ENCODE measurements around the gene VWA5B2. TPM values are rescaled to one million over a fixed set of nuclear protein-coding genes. Genes with fewer than 3 reads are reported as not detected.
A peak's percentile ranks its signal among the peaks of the same experiment; 100 is the strongest.

VWA5B2 gene
- total and polyA plus RNA-seq, 9 of the 15 experiments (the other 6 are each of a cell fraction or from before 2014, with no cell fraction given), result 0.04 TPM; not detected in 8

GRCh38 chr3:184189421-184189820 lies 40.0 kb upstream of the VWA5B2 start (continued):
- TF ChIP-seq ZNF41 (CRISPR knock-in tag; conservative IDR thresholded peaks at IDR 0.05) (no peak), BHLHE40 (IDR thresholded peaks at IDR 0.05; ENCODE audit: low read length) (no peak), NCOR1 (IDR thresholded peaks at IDR 0.05) (no peak), ZNF263 (CRISPR knock-in tag; IDR thresholded peaks at IDR 0.05; ENCODE audit: borderline replicate concordance) (no peak), CHD1 (IDR thresholded peaks at IDR 0.05; ENCODE audit: low read length) (no peak), KLF1 (tag; IDR thresholded peaks at IDR 0.05) (no peak), TSC22D4 (tag; IDR thresholded peaks at IDR 0.05) (no peak)
- TF ChIP-seq, protein P1, sequence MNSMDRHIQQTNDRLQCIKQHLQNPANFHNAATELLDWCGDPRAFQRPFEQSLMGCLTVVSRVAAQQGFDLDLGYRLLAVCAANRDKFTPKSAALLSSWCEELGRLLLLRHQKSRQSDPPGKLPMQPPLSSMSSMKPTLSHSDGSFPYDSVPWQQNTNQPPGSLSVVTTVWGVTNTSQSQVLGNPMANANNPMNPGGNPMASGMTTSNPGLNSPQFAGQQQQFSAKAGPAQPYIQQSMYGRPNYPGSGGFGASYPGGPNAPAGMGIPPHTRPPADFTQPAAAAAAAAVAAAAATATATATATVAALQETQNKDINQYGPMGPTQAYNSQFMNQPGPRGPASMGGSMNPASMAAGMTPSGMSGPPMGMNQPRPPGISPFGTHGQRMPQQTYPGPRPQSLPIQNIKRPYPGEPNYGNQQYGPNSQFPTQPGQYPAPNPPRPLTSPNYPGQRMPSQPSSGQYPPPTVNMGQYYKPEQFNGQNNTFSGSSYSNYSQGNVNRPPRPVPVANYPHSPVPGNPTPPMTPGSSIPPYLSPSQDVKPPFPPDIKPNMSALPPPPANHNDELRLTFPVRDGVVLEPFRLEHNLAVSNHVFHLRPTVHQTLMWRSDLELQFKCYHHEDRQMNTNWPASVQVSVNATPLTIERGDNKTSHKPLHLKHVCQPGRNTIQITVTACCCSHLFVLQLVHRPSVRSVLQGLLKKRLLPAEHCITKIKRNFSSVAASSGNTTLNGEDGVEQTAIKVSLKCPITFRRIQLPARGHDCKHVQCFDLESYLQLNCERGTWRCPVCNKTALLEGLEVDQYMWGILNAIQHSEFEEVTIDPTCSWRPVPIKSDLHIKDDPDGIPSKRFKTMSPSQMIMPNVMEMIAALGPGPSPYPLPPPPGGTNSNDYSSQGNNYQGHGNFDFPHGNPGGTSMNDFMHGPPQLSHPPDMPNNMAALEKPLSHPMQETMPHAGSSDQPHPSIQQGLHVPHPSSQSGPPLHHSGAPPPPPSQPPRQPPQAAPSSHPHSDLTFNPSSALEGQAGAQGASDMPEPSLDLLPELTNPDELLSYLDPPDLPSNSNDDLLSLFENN (IDR thresholded peaks at IDR 0.05; ENCODE audit: low read depth in 2 of 2, low read length in 2 of 2), result no peak

DNA sequence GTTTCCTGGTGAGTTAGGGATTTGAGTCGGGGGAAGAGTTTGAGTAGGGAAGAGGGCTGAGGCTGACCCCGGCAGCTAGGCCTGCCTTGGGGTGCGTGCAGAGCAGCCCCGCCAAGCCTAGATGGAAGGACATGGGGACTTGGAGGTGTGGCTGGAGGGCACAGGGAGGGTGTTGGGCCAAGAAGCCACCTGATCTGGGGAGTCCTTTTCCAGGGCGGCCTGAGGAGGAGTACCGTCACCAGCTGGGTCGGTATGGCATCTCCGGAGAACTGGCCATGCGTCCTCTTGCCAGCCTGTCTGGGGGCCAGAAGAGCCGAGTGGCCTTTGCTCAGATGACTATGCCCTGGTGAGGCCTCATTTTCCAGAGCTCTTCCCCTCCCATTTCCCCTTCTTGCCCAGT lies 36.5 kb upstream of the VWA5B2 start:
- FAIRE-seq (no peak), ATAC-seq (no peak), DNase-seq (ENCODE audit: extremely low read depth in 1 of 4, low spot score in 3 of 4) (no peak)
- peak overlapping the region in 1 of 2 experiments; percentile 43; a peak in 2 of 4 replicates for H3K9ac ChIP-seq (ENCODE audit: insufficient read depth in 1 of 2, low read depth in 2 of 2, low read length in 2 of 2)
- BruUV-seq (replicated peaks), result no TSS peak
- H3K4me1 ChIP-seq (replicated peaks in 1 of 2; ENCODE audit: control insufficient read depth in 2 of 2, insufficient read depth in 2 of 2, low read length in 2 of 2), result peaks cover 0 to 4% of the 10 kb centered on the region in 2 experiments; a peak in 1 of 5 replicates
- no peak for TF ChIP-seq CEBPB (tag; IDR thresholded peaks at IDR 0.05)
- no peak for TF ChIP-seq YBX1 (IDR thresholded peaks at IDR 0.05)
- TF ChIP-seq KDM4B (IDR thresholded peaks at IDR 0.05; ENCODE audit: borderline replicate concordance in 2 of 2, low read depth in 1 of 2), result no peak
- no peak for TF ChIP-seq NCOA6 (IDR thresholded peaks at IDR 0.05)
- TF ChIP-seq SNRNP70 (optimal IDR thresholded peaks at IDR 0.05; ENCODE audit: low read depth, low read length), result no peak
- no peak for TF ChIP-seq ZFX (CRISPR knock-in tag; IDR thresholded peaks at IDR 0.05)
- no peak for TF ChIP-seq IFI16 (CRISPR knock-in tag; IDR thresholded peaks at IDR 0.05)
- H3K4me3 ChIP-seq, result no peak overlapping the region
- 0 out of 2 replicates have a peak, but pooled peaks cover 4% of the 10 kb centered on the region for H4K20me1 ChIP-seq (replicated peaks; ENCODE audit: control insufficient read depth, insufficient read depth, low read length)
- H3K9me1 ChIP-seq (ENCODE audit: control insufficient read depth, insufficient read depth, low read length), result peaks cover 2% of the 10 kb centered on the region
- POLR2A ChIA-PET, result interaction anchor here (0.6 to 1.2 kb wide), 3 partner anchors 9 to 136 kb away, joined by 3 read pairs; no protein-coding TSS in a partner anchor
- H3K27me3 ChIP-seq (ENCODE audit: control insufficient read depth in 2 of 2, insufficient read depth in 2 of 2, low read length in 2 of 2), result no peaks in the 10 kb centered on the region
- H3K36me3 ChIP-seq (ENCODE audit: control insufficient read depth, insufficient read depth, low read length), result peaks cover 77% of the 10 kb centered on the region; the same call in 2 of the 3 replicates
- in situ Hi-C loops (cut with MboI) (no loop called here), intact Hi-C loops (cut with micrococcal nuclease) (no loop called here)
- H3K4me2 ChIP-seq (ENCODE audit: insufficient read depth, low read length), result no peak overlapping the region
- no peaks in the 10 kb centered on the region for H3K9me3 ChIP-seq (replicated peaks; ENCODE audit: control insufficient read depth, insufficient read depth, low read depth, low read length)
- CTCF ChIA-PET (ENCODE audit: low intra/inter-chr PET ratio), result no interaction called here
- H2AFZ ChIP-seq (ENCODE audit: low read depth, low read length), result no peak overlapping the region
- no peak overlapping the region for H3K27ac ChIP-seq (ENCODE audit: extremely low read depth, low read depth, low read length)
- peaks cover 11% of the 10 kb centered on the region for H3K79me2 ChIP-seq (ENCODE audit: control insufficient read depth, insufficient read depth, low read length)
- WGBS (ENCODE audit: insufficient coverage, low coverage, missing lambda C conversion rate), result 95% methylated on average over 10 of the region's 10 CpGs

All from K562 (cell line).